ENCODE measurements around the gene PNMA8A. TPM values are rescaled to one million over a fixed set of nuclear protein-coding genes. Genes with fewer than 3 reads are reported as not detected.
A peak's percentile ranks its signal among the peaks of the same experiment; 100 is the strongest.
"Not testable (repeated sequence)": the region's sequence is repeated elsewhere in the genome, so short reads cannot be mapped to it uniquely, and the experiment has no call there.

PNMA8A gene
- total RNA-seq, 4 donors from 2014 or later: 1.6 to 5.4 (median 4.0) TPM

- ATAC-seq: no peak
- H3K4me3 ChIP-seq: no peak overlapping the region
Observed at GRCh38 chr19:46442808-46443450, 28.4 kb downstream of the PNMA8A start.

GRCh38 chr19:46441866-46442265 is 29.5 kb downstream of the PNMA8A start:
- no peak overlapping the region for H3K27ac ChIP-seq
- WGBS, 2 donors (ENCODE audit: low coverage in 1 of 2): 22 to 83% methylated on average over 1 of the region's 1 CpG
- peaks cover 0 to 18% (median 4%) of the 10 kb centered on the region in 3 donors for H3K4me1 ChIP-seq
- no peak overlapping the region for H3K4me3 ChIP-seq
- H3K27me3 ChIP-seq: no peaks in the 10 kb centered on the region
- no peak for ATAC-seq
- no peaks in the 10 kb centered on the region for H3K36me3 ChIP-seq
- TF ChIP-seq POLR2A (IDR thresholded peaks at IDR 0.05) (no peak), EP300 (IDR thresholded peaks at IDR 0.05) (no peak), POLR2AphosphoS5 (IDR thresholded peaks at IDR 0.05) (no peak)
- TF ChIP-seq, protein P1, sequence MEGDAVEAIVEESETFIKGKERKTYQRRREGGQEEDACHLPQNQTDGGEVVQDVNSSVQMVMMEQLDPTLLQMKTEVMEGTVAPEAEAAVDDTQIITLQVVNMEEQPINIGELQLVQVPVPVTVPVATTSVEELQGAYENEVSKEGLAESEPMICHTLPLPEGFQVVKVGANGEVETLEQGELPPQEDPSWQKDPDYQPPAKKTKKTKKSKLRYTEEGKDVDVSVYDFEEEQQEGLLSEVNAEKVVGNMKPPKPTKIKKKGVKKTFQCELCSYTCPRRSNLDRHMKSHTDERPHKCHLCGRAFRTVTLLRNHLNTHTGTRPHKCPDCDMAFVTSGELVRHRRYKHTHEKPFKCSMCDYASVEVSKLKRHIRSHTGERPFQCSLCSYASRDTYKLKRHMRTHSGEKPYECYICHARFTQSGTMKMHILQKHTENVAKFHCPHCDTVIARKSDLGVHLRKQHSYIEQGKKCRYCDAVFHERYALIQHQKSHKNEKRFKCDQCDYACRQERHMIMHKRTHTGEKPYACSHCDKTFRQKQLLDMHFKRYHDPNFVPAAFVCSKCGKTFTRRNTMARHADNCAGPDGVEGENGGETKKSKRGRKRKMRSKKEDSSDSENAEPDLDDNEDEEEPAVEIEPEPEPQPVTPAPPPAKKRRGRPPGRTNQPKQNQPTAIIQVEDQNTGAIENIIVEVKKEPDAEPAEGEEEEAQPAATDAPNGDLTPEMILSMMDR (IDR thresholded peaks at IDR 0.05): no peak
- no peaks in the 10 kb centered on the region for H3K9me3 ChIP-seq

More at GRCh38 chr19:46442808-46443450, 28.4 kb downstream of the PNMA8A start:
- no peaks in the 10 kb centered on the region for H3K27me3 ChIP-seq
- 33 to 41% methylated on average over 6 to 8 of the region's 8 CpGs for WGBS, 2 donors (ENCODE audit: low coverage in 1 of 2)
- H3K4me1 ChIP-seq: peaks cover 0 to 18% (median 4%) of the 10 kb centered on the region in 3 donors
- peak overlapping the region in 1 of 4 donors; percentile 4 for H3K27ac ChIP-seq
- no peaks in the 10 kb centered on the region for H3K36me3 ChIP-seq
- TF ChIP-seq EP300 (IDR thresholded peaks at IDR 0.05): no peak
- TF ChIP-seq POLR2AphosphoS5 (IDR thresholded peaks at IDR 0.05): no peak
- no peak for TF ChIP-seq POLR2A (IDR thresholded peaks at IDR 0.05)
- TF ChIP-seq, protein P1 (IDR thresholded peaks at IDR 0.05): no peak
- no peaks in the 10 kb centered on the region for H3K9me3 ChIP-seq

GRCh38 chr19:46435689-46436088 is 35.7 kb downstream of the PNMA8A start:
- H3K36me3 ChIP-seq, H3K9me3 ChIP-seq, H3K4me1 ChIP-seq, H3K27ac ChIP-seq, ATAC-seq, H3K4me3 ChIP-seq: not testable (repeated sequence)
- whole genome bisulfite sequencing, 2 donors (ENCODE audit: low coverage in 1 of 2): 90 to 95% methylated on average over 4 of the region's 4 CpGs
- H3K27me3 ChIP-seq: peaks cover 32% of the 10 kb centered on the region

GRCh38 chr19:46435009-46435408 is 36.4 kb downstream of the PNMA8A start:
- TF ChIP-seq POLR2AphosphoS5 (IDR thresholded peaks at IDR 0.05) (no peak), POLR2A (IDR thresholded peaks at IDR 0.05) (no peak), EP300 (IDR thresholded peaks at IDR 0.05) (no peak)
- TF ChIP-seq, protein P1 (IDR thresholded peaks at IDR 0.05): no peak
- Histone ChIP-seq H3K36me3 (no peaks in the 10 kb centered on the region), H3K27me3 (peaks cover 32% of the 10 kb centered on the region), H3K27ac (no peak overlapping the region), H3K4me3 (no peak overlapping the region), H3K9me3 (no peaks in the 10 kb centered on the region), H3K4me1 (no peaks in the 10 kb centered on the region)
- ATAC-seq: no peak
- 40 to 49% methylated on average over 5 to 6 of the region's 6 CpGs for WGBS, 2 donors (ENCODE audit: low coverage in 1 of 2)

DNA sequence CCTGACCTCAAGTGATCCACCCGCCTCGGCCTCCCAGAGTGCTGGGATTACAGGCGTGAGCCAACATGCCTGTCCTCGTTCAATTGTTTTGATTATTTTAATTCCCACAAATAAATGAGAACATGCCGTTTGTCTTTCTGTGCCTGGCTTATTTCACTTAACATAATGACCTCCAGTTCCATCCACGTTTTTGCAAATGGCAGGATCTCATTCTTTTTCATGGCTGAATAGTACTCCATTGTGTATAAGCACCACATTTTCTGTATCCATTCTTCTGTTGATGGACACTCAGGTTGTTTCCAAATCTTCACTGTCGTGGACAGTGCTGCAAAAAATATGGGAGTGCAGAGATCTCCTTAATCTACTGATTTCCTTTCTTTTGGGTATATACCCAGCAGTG is 37.9 kb downstream of the PNMA8A start:
- not testable (repeated sequence) for H3K4me1 ChIP-seq, H3K9me3 ChIP-seq, ATAC-seq, H3K36me3 ChIP-seq, H3K4me3 ChIP-seq, H3K27ac ChIP-seq
- H3K27me3 ChIP-seq: peaks cover 39% of the 10 kb centered on the region
- WGBS, 2 donors (ENCODE audit: low coverage in 1 of 2): 44 to 45% methylated on average over 5 to 6 of the region's 7 CpGs

GRCh38 chr19:46431824-46432223 is 39.5 kb downstream of the PNMA8A start:
- TF ChIP-seq, protein P1 (IDR thresholded peaks at IDR 0.05): no peak
- no peak for TF ChIP-seq POLR2A (IDR thresholded peaks at IDR 0.05)
- TF ChIP-seq POLR2AphosphoS5 (IDR thresholded peaks at IDR 0.05): no peak
- TF ChIP-seq EP300 (IDR thresholded peaks at IDR 0.05): no peak

More at GRCh38 chr19:46431824-46432223, 39.5 kb downstream of the PNMA8A start:
- Histone ChIP-seq H3K4me1 (peaks cover 0 to 16% (median 0%) of the 10 kb centered on the region in 3 donors), H3K36me3 (no peaks in the 10 kb centered on the region), H3K4me3 (no peak overlapping the region), H3K9me3 (no peaks in the 10 kb centered on the region), H3K27me3 (peaks cover 48% of the 10 kb centered on the region), H3K27ac (no peak overlapping the region)
- ATAC-seq: no peak
- WGBS, 2 donors (ENCODE audit: low coverage in 1 of 2): 48 to 50% methylated on average over 6 to 7 of the region's 10 CpGs
